Activated CD8-positive, alpha-beta T cell treated with anti-CD3 and anti-CD28 coated beads, Interleukin-2, amount 10 ng/mL, durations not matched to agents 7 days and 5 days (primary cell): Measurements from ENCODE around the gene SLC4A7. TPM values are rescaled to one million over a fixed set of nuclear protein-coding genes. Genes with fewer than 3 reads are reported as not detected.
"Not testable (repeated sequence)": the region's sequence is repeated elsewhere in the genome, so short reads cannot be mapped to it uniquely, and the experiment has no call there.

Source experiments
- ATAC-seq: fragments of 150-1000 bp; cut with Tn5 transposase; one replicate; pipeline ENCODE4 v1.10.0; 2021; ENCODE audit warnings: moderate library complexity
- CTCF ChIA-PET: fragments of 350-600 bp; sonication (Branson Sonifier 250); formaldehyde crosslinking; loops from one replicate; lab custom pipeline; 2021; ENCODE audit warnings: antibody characterized with exemption; lab: Charles Lee
- POLR2A ChIA-PET: fragments of 350-600 bp; sonication (Branson Sonifier 250); formaldehyde crosslinking; loops from one replicate; lab custom pipeline; 2021; ENCODE audit warnings: antibody characterized with exemption; lab: Charles Lee
- DNase-seq: peaks from one replicate; pipeline ENCODE4 v3.0.0-alpha.2; 2020
- H3K27ac Mint-ChIP-seq: one replicate; pipeline ENCODE4 v1.8.0; 2021; ENCODE audit warnings: mild to moderate bottlenecking, mixed read lengths
- H3K27me3 Mint-ChIP-seq: one replicate; pipeline ENCODE4 v1.8.0; 2021; ENCODE audit warnings: low read depth, mixed read lengths
- H3K36me3 Mint-ChIP-seq: one replicate; pipeline ENCODE4 v1.8.0; 2021; ENCODE audit warnings: low read depth, mixed read lengths
- H3K4me1 Mint-ChIP-seq: one replicate; pipeline ENCODE4 v1.8.0; 2021; ENCODE audit warnings: low read depth, mixed read lengths
- H3K4me3 Mint-ChIP-seq: one replicate; pipeline ENCODE4 v1.8.0; 2021; ENCODE audit warnings: mild to moderate bottlenecking, mixed read lengths
- H3K9me3 Mint-ChIP-seq: one replicate; pipeline ENCODE4 v1.8.0; 2022; ENCODE audit warnings: mixed read lengths; ENCODE audit not compliant: insufficient read depth
- total RNA-seq, 2 experiments: library from RNA; stranded (reverse); gene quantifications; one replicate each; pipeline ENCODE4 v1.2.3, GENCODE V29; 2021

The SLC4A7 gene
- total RNA-seq, 2 experiments from 2014 or later: 31.9 to 32.9 TPM

DNA sequence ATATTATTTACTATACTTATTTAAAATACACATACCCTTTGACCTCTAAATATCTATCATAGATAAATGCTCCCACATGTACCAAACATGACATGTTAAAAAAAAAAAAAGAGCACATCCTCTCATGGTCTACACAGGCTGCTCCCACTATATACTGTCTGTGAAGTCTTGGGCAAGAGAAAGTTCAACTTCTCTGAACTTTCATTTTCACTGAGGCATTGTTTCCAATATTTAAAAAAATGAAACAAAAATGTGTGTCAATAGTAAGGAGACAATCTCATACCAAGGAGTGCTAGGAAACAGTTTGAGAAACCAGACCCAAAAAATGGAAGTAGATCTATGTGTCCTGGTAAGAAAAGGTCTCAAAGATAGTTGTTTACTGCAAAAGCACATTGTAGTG, 29.3 kb downstream of the SLC4A7 start:
- H3K27me3 Mint-ChIP-seq: no peaks in the 10 kb centered on the region
- ChIA-PET CTCF (interaction anchor here (0.8 to 1.3 kb wide), 4 partner anchors 13 to 226 kb away, joined by 3 to 6 read pairs (median 4); partner anchors contain the start of gene SLC4A7), POLR2A (no interaction called here)
- no peak overlapping the region for H3K4me3 Mint-ChIP-seq
- peak overlapping the region; percentile 12 for H3K27ac Mint-ChIP-seq
- H3K36me3 Mint-ChIP-seq: peaks cover 19% of the 10 kb centered on the region
- peaks cover 32% of the 10 kb centered on the region for H3K4me1 Mint-ChIP-seq
- DNase-seq: no peak
- ATAC-seq: peak; percentile 76
- H3K9me3 Mint-ChIP-seq: no peaks in the 10 kb centered on the region

DNA sequence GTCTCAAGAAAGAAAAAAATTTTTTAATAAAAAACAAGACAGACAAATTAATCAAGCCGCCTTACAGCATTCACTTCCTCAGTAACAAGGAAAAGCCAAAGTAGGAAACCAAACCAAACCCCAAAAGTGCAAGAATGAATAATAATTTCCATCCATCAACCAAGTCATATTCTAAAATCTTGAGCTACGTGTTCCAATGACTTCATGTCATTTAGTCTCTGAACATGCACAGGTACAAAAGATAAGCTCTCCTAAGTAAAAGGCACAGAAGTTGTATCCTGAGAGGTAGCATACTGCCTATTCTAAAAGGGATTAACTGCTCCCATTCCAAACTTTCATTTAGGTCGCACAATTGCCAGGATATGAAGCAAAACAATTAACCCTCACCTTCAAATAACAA, 29.7 kb downstream of the SLC4A7 start:
- H3K4me1 Mint-ChIP-seq: peaks cover 32% of the 10 kb centered on the region
- DNase-seq (no peak), ATAC-seq (no peak)
- POLR2A ChIA-PET: no interaction called here
- no peak overlapping the region for H3K27ac Mint-ChIP-seq
- peaks cover 19% of the 10 kb centered on the region for H3K36me3 Mint-ChIP-seq
- no peaks in the 10 kb centered on the region for H3K27me3 Mint-ChIP-seq
- CTCF ChIA-PET: interaction anchor here (0.8 to 1.3 kb wide), 4 partner anchors 14 to 227 kb away, joined by 3 to 6 read pairs (median 4); partner anchors contain the start of gene SLC4A7
- H3K9me3 Mint-ChIP-seq: no peaks in the 10 kb centered on the region
- H3K4me3 Mint-ChIP-seq: no peak overlapping the region

DNA sequence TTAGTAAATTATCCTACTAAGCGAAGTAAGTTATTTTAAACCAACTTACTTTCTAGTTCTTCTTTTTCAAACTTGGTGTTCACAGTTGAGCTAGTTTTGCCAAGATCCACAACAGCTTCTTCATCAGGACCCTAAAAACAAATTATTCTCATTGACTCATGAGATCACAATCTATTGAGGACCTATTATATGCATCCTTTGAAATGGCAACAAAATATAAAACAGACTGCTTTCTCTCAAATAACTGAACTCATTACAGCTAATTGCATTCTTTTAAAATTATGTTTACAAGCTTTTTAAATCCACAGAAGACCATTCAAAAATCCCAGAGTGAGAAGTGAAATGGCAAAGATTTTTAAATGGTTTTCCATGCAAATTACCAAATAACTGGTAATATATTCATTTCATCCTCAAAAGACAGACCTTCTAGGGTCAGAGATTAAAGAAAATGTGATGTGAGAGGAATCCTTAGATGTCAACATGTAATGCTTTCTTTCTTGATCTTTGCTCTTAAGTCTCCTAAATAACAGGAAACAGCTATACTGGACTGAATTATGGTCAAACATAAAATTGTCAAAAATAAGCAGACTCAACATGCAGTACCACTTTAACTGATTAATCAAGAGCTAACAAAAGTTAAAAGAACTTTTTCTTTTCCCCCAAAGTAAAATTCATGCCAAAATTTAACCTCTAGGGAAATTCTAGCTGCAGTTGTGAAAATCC, 31.7 kb downstream of the SLC4A7 start:
- no peaks in the 10 kb centered on the region for H3K27me3 Mint-ChIP-seq
- H3K9me3 Mint-ChIP-seq: no peaks in the 10 kb centered on the region
- H3K36me3 Mint-ChIP-seq: peaks cover 26% of the 10 kb centered on the region
- H3K27ac Mint-ChIP-seq: no peak overlapping the region
- ATAC-seq: no peak
- CTCF ChIA-PET: interaction anchor here (0.9 to 4.0 kb wide), 3 partner anchors 15 to 228 kb away, joined by 3 to 22 read pairs (median 4); no protein-coding TSS in a partner anchor
- no peak for DNase-seq
- peaks cover 32% of the 10 kb centered on the region for H3K4me1 Mint-ChIP-seq
- H3K4me3 Mint-ChIP-seq: no peak overlapping the region
- POLR2A ChIA-PET: no interaction called here

DNA sequence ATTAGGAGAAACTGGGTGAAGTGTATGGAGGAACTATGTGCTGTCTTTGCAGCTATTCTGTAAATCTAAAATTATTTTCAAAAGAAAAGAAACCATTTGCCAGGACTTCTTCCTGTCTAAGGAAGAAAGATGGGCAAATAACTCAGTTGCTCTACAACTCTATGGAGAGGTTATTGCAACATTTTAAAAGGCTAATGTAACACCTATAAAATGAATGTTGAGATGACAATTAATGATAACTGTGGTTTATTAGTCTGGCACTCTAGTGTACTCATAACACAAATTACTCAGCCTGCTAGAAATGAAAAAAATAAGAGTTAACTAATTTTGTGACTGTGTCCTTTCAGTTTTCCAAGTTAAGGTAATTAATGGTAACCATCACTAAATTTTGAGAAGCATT, 32.3 kb downstream of the SLC4A7 start:
- H3K9me3 Mint-ChIP-seq: no peaks in the 10 kb centered on the region
- ChIA-PET POLR2A (no interaction called here), CTCF (interaction anchor here (0.9 to 4.0 kb wide), 3 partner anchors 16 to 229 kb away, joined by 3 to 22 read pairs (median 4); no protein-coding TSS in a partner anchor)
- H3K27ac Mint-ChIP-seq: no peak overlapping the region
- H3K4me3 Mint-ChIP-seq: no peak overlapping the region
- no peaks in the 10 kb centered on the region for H3K27me3 Mint-ChIP-seq
- DNase-seq (no peak), ATAC-seq (no peak)
- H3K36me3 Mint-ChIP-seq: peaks cover 28% of the 10 kb centered on the region
- H3K4me1 Mint-ChIP-seq: peaks cover 32% of the 10 kb centered on the region

DNA sequence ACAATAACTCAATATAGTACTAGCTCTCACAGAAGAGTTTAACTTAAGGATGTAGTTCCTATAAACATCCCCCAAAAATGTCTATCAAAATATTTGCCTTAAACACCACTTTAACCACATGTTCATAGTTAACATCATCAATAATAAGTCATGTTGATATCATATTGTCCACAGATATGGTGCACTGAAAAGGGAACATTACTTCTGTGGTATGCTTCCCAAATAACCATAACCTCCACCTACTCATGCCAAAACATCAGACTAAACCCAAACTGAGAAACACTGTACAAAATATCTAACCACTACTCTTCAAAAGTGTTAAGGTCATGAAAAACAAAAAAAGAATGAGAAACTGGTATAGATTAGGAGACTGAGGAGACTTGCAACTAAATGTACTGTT, 32.9 kb downstream of the SLC4A7 start:
- Mint-ChIP-seq H3K9me3 (no peaks in the 10 kb centered on the region), H3K27me3 (no peaks in the 10 kb centered on the region), H3K4me1 (peaks cover 32% of the 10 kb centered on the region), H3K27ac (no peak overlapping the region), H3K36me3 (peaks cover 26% of the 10 kb centered on the region), H3K4me3 (no peak overlapping the region)
- CTCF ChIA-PET: interaction anchor here (4.0 kb wide), 1 partner anchor 17 kb away, joined by 22 read pairs; no protein-coding TSS in a partner anchor
- POLR2A ChIA-PET: no interaction called here
- DNase-seq (no peak), ATAC-seq (no peak)

DNA sequence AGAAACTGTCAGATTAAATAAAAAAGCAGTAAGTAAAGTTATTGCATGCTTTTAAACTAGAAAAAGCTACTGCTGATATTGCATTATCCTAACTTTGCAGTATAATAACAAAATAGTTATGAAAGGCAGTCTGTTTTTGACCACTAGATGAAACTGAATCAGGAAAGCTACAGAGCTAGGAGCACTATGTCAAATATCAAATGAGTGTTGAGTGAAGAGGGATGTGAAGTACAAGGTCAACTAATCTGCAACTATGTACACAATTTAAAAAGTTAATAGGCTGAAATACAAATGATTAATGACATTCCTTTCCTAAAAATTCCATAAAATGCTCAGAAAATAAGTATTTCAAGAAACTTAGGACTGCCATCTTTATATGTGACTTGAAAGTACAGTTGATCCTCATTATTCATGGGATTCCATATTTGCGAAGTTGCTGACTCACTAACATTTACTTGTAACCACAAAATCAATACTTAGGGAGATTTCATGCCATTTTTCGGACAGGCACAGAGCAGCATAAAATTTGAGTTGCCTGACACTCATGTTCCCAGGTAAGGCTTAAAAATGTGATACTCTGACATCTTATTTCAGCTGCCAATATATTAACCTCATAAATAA, 34.5 kb downstream of the SLC4A7 start:
- H3K9me3 Mint-ChIP-seq: no peaks in the 10 kb centered on the region
- H3K36me3 Mint-ChIP-seq: peaks cover 34% of the 10 kb centered on the region
- ATAC-seq (no peak), DNase-seq (no peak)
- H3K27me3 Mint-ChIP-seq: no peaks in the 10 kb centered on the region
- H3K4me1 Mint-ChIP-seq: peaks cover 19% of the 10 kb centered on the region
- ChIA-PET CTCF (interaction anchor here (1.2 to 4.0 kb wide), 3 partner anchors 18 to 315 kb away, joined by 3 to 22 read pairs (median 3); no protein-coding TSS in a partner anchor), POLR2A (interaction anchor here (1.0 kb wide), 1 partner anchor 899 kb away, joined by 3 read pairs; the partner anchor contains the start of genes AZI2 and ZCWPW2)
- no peak overlapping the region for H3K4me3 Mint-ChIP-seq
- H3K27ac Mint-ChIP-seq: no peak overlapping the region

DNA sequence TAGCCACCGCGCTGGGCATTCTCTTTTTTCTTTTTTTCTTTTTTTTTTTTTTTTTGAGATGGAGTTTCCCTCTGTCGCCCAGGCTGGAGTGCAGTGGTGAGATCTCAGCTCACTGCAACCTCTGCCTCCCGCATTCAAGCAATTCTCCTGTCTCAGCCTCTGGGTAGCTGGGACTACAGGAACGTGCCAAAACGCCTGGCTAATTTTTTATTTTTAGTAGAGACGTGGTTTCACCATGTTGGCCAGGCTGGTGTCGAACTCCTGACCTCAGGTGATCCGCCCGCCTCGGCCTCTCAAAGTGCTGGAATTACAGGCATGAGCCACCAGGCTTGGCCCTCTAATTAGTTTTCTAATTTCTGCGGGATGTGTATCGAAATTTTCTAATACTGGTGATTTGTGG, 41.2 kb downstream of the SLC4A7 start:
- POLR2A ChIA-PET, CTCF ChIA-PET, DNase-seq, H3K27ac Mint-ChIP-seq, H3K27me3 Mint-ChIP-seq, ATAC-seq, H3K4me1 Mint-ChIP-seq, H3K4me3 Mint-ChIP-seq: not testable (repeated sequence)
- H3K36me3 Mint-ChIP-seq: peaks cover 61% of the 10 kb centered on the region
- H3K9me3 Mint-ChIP-seq: peaks cover 15% of the 10 kb centered on the region

DNA sequence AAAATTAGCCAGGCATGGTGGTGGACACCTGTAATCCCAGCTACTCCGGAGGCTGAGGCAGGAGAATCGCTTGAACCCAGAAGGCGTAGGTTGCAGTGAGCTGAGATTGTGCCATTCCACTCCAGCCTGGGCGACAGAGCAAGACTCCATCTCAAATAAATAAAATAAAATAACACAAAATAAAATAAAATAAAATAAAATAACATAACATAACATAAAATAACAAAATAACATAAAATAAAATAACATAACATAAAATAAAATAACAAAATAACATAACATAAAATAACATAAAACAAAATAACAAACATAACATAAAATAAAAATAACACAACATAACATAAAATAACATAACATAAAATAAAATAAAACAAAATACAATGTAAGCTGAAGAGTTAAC, 45.8 kb downstream of the SLC4A7 start:
- CTCF ChIA-PET, POLR2A ChIA-PET, H3K27ac Mint-ChIP-seq, ATAC-seq, H3K4me3 Mint-ChIP-seq, H3K27me3 Mint-ChIP-seq, DNase-seq, H3K4me1 Mint-ChIP-seq: not testable (repeated sequence)
- peaks cover 15% of the 10 kb centered on the region for H3K9me3 Mint-ChIP-seq
- H3K36me3 Mint-ChIP-seq: peaks cover 58% of the 10 kb centered on the region

DNA sequence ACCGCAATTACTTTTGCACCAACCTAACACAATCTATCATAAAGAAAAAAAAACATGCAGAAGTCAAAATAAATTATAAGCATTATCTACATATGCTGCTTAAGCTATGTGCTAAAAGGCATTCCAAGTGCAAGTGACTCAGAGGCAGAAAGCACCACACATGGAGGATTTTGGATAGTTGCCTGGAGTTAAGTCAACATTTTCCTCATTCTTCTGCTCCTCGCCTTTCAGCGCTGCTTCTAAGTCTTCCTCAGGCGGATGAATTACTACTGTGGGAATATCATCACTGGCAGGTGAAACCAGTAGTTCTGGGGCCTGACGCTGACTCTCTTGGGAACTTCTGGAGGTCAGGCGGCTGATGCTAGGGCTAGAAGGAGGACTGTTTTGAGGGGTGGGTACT, 53.1 kb downstream of the SLC4A7 start:
- no peaks in the 10 kb centered on the region for H3K4me1 Mint-ChIP-seq
- no peaks in the 10 kb centered on the region for H3K9me3 Mint-ChIP-seq
- H3K4me3 Mint-ChIP-seq: no peak overlapping the region
- ChIA-PET CTCF (no interaction called here), POLR2A (no interaction called here)
- no peak for DNase-seq
- H3K27me3 Mint-ChIP-seq: no peaks in the 10 kb centered on the region
- ATAC-seq: no peak
- no peak overlapping the region for H3K27ac Mint-ChIP-seq
- H3K36me3 Mint-ChIP-seq: peaks cover 44% of the 10 kb centered on the region

DNA sequence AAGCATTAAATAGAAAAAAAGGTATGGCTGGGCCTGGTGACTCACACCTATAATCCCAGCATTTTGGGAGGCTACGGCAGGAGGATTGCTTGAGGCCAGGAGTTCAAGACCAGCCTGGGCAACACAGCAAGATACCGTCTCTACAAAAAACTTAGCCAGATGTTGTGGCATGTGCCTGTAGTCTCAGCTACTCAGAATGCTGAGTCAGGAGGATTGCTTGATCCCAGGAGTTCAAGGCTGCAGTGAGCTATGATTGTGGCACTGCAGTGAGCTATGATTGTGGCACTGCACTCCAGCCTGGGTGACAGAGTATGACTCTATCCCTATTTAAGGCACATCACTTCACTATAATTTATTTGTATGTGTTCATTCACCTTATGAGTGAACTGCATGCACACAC, 54.3 kb downstream of the SLC4A7 start:
- ATAC-seq: no peak
- H3K4me3 Mint-ChIP-seq: no peak overlapping the region
- DNase-seq: no peak
- CTCF ChIA-PET: interaction anchor here (1.1 kb wide), 1 partner anchor 251 kb away, joined by 4 read pairs; no protein-coding TSS in a partner anchor
- H3K36me3 Mint-ChIP-seq: peaks cover 34% of the 10 kb centered on the region
- H3K9me3 Mint-ChIP-seq: no peaks in the 10 kb centered on the region
- no peak overlapping the region for H3K27ac Mint-ChIP-seq
- H3K4me1 Mint-ChIP-seq: no peaks in the 10 kb centered on the region
- POLR2A ChIA-PET: no interaction called here
- H3K27me3 Mint-ChIP-seq: no peaks in the 10 kb centered on the region

DNA sequence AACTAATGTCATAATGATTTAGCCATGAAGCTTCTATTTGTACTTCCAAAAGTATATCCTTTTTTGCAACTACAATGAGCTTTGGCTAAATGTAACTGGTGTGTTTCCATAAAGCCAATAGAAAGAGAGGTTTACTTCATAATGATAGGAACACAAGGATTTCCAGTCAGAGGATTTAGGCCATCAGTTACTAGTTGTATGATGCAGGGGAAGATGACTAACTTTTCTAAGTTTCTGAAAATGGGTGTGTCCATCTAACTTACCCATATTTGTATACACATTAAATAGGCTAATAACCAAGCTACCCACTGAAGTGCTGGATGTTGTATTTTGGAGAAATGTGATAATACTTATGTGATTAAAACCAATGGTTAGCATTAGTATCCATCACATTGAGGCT, 55.7 kb downstream of the SLC4A7 start:
- POLR2A ChIA-PET: no interaction called here
- Mint-ChIP-seq H3K9me3 (no peaks in the 10 kb centered on the region), H3K27ac (no peak overlapping the region), H3K27me3 (no peaks in the 10 kb centered on the region), H3K36me3 (peaks cover 34% of the 10 kb centered on the region), H3K4me3 (no peak overlapping the region), H3K4me1 (no peaks in the 10 kb centered on the region)
- ATAC-seq (no peak), DNase-seq (no peak)
- CTCF ChIA-PET: no interaction called here

DNA sequence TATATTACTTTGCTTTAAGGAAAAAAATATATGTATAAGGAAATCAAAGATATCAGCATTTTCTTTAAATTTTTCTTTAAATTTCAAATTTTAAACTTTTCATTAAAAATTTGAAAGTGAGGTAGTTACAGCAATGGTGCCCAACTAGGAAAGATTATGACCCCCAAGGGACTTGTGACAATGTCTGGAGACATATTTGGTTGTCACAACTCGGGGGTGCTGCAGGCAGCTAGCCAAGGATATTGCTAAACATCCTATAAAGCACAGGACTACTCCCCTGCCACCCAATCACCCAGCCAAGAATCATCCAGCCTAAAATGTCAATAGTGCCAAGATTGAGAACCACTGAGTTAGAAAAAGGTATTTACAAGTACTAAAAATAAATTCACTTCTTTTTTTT, 57.3 kb downstream of the SLC4A7 start:
- H3K27ac Mint-ChIP-seq: no peak overlapping the region
- POLR2A ChIA-PET: no interaction called here
- H3K9me3 Mint-ChIP-seq: no peaks in the 10 kb centered on the region
- no peak overlapping the region for H3K4me3 Mint-ChIP-seq
- H3K4me1 Mint-ChIP-seq: no peaks in the 10 kb centered on the region
- H3K27me3 Mint-ChIP-seq: no peaks in the 10 kb centered on the region
- H3K36me3 Mint-ChIP-seq: peaks cover 29% of the 10 kb centered on the region
- DNase-seq (no peak), ATAC-seq (no peak)
- CTCF ChIA-PET: no interaction called here
